ENCODE data around the gene PLVAP.

PLVAP gene

DNA sequence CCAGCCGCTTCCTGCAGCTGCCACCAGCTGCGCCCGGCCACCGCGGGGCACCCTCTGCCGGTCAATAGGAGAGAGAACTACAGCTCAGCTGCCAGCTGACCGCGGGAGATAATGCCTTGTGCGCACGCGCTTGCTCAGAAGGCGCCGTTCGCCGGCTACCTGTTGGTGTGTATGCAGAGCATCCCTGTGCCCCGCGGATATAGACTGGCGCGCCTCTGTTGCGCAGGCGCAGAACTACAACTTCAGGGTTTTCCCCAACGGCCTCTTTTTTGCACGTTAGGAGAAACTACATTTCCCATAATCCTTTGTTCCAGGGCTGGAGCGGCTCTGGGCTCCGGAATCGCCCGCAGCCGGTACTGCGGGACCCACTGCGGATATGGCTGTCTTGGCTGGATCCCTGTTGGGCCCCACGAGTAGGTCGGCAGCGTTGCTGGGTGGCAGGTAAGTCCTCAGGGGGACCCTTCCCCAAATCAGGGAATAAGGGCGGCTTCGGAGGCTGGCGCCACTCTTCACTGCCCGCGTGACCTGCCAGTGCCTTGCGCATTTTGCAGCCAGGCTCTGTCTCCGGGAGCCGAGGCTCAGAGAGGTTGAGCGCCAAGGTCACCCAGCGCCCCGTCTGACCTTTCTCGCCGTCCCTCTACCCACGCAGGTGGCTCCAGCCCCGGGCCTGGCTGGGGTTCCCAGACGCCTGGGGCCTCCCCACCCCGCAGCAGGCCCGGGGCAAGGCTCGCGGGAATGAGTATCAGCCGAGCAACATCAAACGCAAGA, 71.4 kb downstream of the PLVAP start, which contains the start of gene MRPL34:
TSS of gene MRPL34 (plus strand) at position 356 of the 768 bp plus-strand sequence. CDS start at position 377, 21 bp downstream.
- peak within 1 kb of the TSS; percentile 85 for H3K4me3 ChIP-seq (ENCODE audit: low read length)
- no peak for TF ChIP-seq ZNF274 (IDR thresholded peaks at IDR 0.05; ENCODE audit: low read depth, low read length)

DNA sequence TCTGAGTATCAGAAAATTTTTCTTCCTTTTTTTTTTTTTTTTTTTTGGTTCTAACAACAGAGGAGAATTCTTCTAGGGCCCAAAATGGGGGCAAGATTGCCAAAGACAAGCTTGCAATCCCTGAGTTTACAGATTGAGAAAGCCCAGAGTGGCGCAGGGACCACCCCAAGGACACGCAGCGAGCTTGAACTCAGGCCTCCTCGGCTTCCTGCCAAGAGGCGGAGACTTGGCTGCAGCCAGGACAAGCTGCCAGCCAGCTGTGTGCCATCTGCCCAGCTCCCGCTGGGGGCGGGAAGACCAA, 72.0 kb downstream of the PLVAP start:
- no peak overlapping the region for H3K4me3 ChIP-seq (ENCODE audit: low read length)
- TF ChIP-seq ZNF274 (IDR thresholded peaks at IDR 0.05; ENCODE audit: low read depth, low read length): no peak

DNA sequence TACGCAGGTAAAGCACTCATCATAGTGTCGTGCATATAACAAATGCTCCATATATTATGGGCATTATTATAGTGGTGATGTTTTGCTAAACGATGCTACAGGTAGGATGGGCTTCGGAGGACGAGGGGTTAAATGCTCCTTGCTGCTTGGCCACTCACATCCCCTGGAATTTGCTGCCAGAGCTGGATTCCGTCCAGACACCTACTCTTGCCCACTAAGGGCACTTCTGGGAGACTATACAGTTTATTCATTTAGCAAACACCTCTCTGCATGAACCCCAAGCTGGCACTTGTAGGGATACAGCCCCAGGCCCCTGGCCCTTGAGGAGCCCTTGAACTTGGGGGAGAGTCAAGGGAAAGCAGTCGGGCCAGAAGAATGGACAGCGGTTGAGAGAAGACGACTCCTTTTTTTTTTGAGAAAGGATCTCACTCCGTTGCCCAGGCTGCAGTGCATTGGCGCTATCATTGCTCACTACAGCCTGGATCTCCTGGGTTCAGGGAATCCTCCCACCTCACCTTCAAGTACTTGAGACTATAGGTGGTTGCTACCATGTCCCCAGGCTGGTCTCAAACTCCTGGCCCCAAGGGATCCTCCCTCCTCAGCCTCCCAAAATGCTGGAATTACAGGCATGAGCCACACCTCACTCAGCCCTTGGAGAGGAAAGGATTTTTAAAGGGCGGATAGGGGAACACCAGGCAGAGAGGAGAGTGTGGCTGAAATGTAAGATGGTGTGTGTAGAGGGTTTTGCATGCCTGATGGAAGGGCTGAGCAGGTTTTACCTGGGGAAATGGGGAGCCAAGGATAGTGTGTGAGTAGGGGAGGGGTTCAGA, 72.5 kb downstream of the PLVAP start:
- no peak for TF ChIP-seq ZNF274 (IDR thresholded peaks at IDR 0.05; ENCODE audit: low read depth, low read length)
- no peak overlapping the region for H3K4me3 ChIP-seq (ENCODE audit: low read length)

DNA sequence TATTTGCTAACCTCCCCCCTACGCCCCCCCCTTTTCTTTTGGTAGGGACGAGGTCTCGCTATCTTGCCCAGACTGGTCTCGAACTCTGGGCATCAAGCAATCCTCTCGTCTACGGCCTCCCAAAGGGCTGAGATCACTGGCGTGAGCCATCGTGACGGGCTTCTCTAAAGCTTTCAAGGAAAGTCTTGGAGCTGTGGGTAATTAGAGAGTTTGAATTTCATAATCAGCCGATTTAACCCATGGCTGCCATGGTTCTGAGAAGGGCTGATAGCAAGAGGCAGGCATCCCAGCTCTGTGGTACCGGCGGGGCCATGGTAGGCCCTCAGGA, 73.2 kb downstream of the PLVAP start:
- no peak overlapping the region for H3K4me3 ChIP-seq (ENCODE audit: low read length)
- TF ChIP-seq ZNF274 (IDR thresholded peaks at IDR 0.05; ENCODE audit: low read depth, low read length): no peak

DNA sequence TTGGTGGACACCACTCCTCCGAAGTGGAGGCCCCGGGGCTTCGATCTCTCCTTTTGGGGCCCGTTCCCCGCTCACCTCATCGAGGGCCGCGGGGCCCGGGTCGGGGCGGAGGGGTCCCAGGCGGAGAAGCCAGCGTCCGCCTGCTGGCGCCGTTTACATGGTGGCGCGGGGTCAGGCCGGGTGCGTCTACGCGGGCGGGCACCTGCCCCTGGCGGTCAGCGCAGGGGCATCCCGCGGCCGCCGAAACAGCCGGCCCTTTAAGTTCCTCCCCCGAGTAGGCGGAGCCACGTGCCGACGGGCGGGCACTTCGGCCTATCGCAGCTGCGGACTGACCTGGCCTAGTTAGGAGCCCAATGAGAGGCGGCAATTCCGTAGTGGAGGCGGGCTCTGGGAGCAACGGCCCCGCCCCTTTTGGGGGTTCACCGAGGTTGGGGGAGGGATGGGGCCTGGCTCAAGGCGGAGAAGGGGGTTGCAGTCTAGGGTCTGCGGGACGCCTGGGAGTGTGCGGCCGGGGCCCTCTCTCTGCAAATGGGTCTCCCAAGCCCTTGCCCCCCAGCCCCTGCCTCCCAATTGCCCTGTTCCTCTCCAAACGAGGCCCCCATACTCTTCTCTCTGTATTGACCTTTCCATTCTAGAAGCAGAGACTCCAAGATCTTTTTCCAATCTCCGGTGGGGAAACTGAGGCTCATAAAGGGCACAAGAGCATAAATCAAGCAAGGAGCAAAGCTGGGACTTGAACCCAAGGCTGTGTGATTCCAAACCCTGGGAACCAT, 73.8 kb downstream of the PLVAP start, which contains the start of gene ABHD8:
TSS of gene ABHD8 (minus strand) at position 259 of the 773 bp plus-strand sequence. CDS start 1,809 bp downstream, outside the sequence.
- H3K4me3 ChIP-seq (ENCODE audit: low read length): peak within 1 kb of the TSS; percentile 69
- TF ChIP-seq ZNF274 (IDR thresholded peaks at IDR 0.05; ENCODE audit: low read depth, low read length): no peak

DNA sequence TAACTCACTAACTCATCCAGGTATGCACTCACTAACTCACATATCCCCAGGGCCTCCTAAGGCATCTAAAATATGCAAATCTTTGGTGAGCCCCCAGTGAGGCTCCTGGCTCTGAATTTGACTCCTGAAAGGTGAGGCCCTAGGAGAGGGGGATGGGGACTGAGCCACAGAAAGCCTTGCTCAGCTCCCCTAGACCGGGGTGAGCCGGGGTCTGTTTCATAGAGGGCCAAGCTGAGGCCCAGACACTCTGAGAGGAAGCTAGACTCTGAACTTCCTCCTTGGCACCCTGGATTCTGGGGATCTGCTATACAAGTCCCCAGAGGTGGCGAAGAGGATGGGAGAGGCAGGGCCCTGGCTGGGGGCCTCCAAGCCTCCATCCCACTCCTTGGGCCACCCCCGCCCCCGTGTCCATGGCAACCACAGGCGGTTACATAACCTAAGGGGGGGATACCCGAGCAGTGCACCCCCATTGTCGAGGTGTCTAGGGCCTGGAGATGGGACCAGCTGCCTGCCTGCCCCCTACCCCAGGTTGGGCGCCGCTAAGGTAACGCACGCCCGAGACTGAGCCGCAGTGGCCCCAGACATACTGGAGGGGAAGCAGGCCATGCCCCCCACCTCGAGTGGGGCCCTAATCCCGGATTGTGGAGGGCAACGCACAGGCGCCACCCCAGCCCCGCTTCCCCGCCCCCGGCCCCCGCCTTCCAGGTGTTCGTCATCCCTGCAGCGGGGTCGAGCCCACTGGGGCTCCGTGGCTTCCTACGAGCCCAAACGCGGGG, 74.6 kb downstream of the PLVAP start:
- H3K4me3 ChIP-seq (ENCODE audit: low read length): peak overlapping the region; percentile 69
- TF ChIP-seq ZNF274 (IDR thresholded peaks at IDR 0.05; ENCODE audit: low read depth, low read length): no peak

Measured in GM08714 (cell line).